HEK293T (cell line): ENCODE data around the gene CERS3.

Experiments used
- ARNT ChIP-seq: fragments of 450-650 bp; IDR thresholded peaks from 2 replicates; pipeline ENCODE4 v1.6.1; 2017; ENCODE audit warnings: mild to moderate bottlenecking
- TARDBP ChIP-seq: fragments of 450-650 bp; IDR thresholded peaks from 2 replicates; pipeline ENCODE4 v1.6.1; 2016

DNA sequence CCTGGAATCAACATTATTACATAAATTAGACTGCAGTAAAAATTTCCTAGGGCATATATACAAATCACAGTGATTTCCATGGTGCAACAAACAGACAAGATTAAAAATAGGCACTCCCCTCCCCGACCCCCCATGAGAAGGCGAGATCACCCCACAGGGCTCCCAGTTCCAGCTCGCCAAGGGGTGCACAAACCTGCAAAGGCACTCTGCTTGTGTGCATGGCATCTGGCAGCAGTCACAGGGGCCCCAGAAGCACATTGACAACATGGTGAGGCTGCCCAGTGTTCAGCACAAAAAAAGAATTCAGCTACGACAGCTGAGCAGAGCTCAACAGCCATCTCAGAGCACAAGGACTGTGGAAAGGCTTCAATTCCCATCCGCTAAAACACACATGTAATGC is 19.2 kb upstream of the CERS3 start:
- no peak for TF ChIP-seq TARDBP
- TF ChIP-seq ARNT, result no peak
